Keratinocyte (primary cell): ENCODE data around the gene PPP5C. TPM values are rescaled to one million over a fixed set of nuclear protein-coding genes. Genes with fewer than 3 reads are reported as not detected.
A peak's percentile ranks its signal among the peaks of the same experiment; 100 is the strongest.

Source experiments
- DNase-seq: peaks from one replicate; pipeline ENCODE4 v3.0.0-alpha.2; 2011; ENCODE audit warnings: low read depth, missing footprints, low spot score
- FAIRE-seq: peaks from 2 replicates; lab custom pipeline; 2011; peaks lifted over from hg19 to GRCh38; lab: Jason Lieb, UNC
- H2AFZ ChIP-seq: 2 replicates; pipeline ENCODE4 v1.6.0; 2012; ENCODE audit warnings: low read length, control low read depth, inconsistent platforms; ENCODE audit not compliant: control insufficient read depth
- H3K27ac ChIP-seq: 2 replicates; pipeline ENCODE4 v1.5.1; 2011; ENCODE audit warnings: low read length; ENCODE audit not compliant: control insufficient read depth, insufficient read depth
- H3K27me3 ChIP-seq: 3 replicates; pipeline ENCODE4 v1.6.0; 2011; ENCODE audit warnings: low read length; ENCODE audit not compliant: control insufficient read depth, insufficient read depth; ENCODE audit errors: extremely low read depth
- H3K36me3 ChIP-seq, 2 experiments: 2 replicates in 1 of 2; 3 replicates in 1 of 2; pipeline ENCODE4 v1.5.1; 2011; ENCODE audit warnings: low read length in 2 of 2, mild to moderate bottlenecking in 1 of 2; ENCODE audit not compliant: control insufficient read depth in 2 of 2, insufficient read depth in 2 of 2; ENCODE audit errors: extremely low read depth in 1 of 2
- H3K4me1 ChIP-seq: 3 replicates; pipeline ENCODE4 v1.5.1; 2011; ENCODE audit warnings: low read length; ENCODE audit not compliant: control insufficient read depth, insufficient read depth; ENCODE audit errors: extremely low read depth
- H3K4me2 ChIP-seq: 3 replicates; pipeline ENCODE4 v1.6.0; 2011; ENCODE audit warnings: low read depth, low read length; ENCODE audit not compliant: control insufficient read depth, insufficient read depth; ENCODE audit errors: extremely low read depth
- H3K4me3 ChIP-seq, 3 experiments: fragments of 200-600 bp in 1 of 3; sonication (generic) in 1 of 3; 2 replicates in 2 of 3; 3 replicates in 1 of 3; pipeline ENCODE4 v1.5.1; 2011 to 2016; ENCODE audit warnings: low read length in 3 of 3, mild to moderate bottlenecking in 3 of 3, control low read depth in 2 of 3, inconsistent platforms in 1 of 3, low read depth in 1 of 3, mixed read lengths in 1 of 3, mixed run types in 1 of 3, moderate library complexity in 1 of 3; ENCODE audit not compliant: control insufficient read depth in 2 of 3, insufficient read depth in 2 of 3; ENCODE audit errors: extremely low read depth in 1 of 3
- H3K79me2 ChIP-seq: 2 replicates; pipeline ENCODE4 v1.6.0; 2012; ENCODE audit warnings: low read length; ENCODE audit not compliant: control insufficient read depth, insufficient read depth
- H3K9ac ChIP-seq: 3 replicates; pipeline ENCODE4 v1.6.0; 2011; ENCODE audit warnings: low read length; ENCODE audit not compliant: control insufficient read depth, insufficient read depth; ENCODE audit errors: extremely low read depth
- H3K9me1 ChIP-seq: 3 replicates; pipeline ENCODE4 v1.6.0; 2011; ENCODE audit warnings: low read length; ENCODE audit not compliant: control insufficient read depth, insufficient read depth; ENCODE audit errors: extremely low read depth
- H3K9me3 ChIP-seq: 2 replicates; pipeline ENCODE4 v1.5.1; 2012; ENCODE audit warnings: low read depth, low read length; ENCODE audit not compliant: control insufficient read depth
- H4K20me1 ChIP-seq: 3 replicates; pipeline ENCODE4 v1.6.0; 2011; ENCODE audit warnings: low read length; ENCODE audit not compliant: control insufficient read depth, insufficient read depth; ENCODE audit errors: extremely low read depth
- CTCF ChIP-seq, 3 experiments: IDR thresholded peaks in 1 of 3; conservative IDR thresholded peaks in 1 of 3; optimal IDR thresholded peaks in 1 of 3; 2 replicates in 2 of 3; 3 replicates in 1 of 3; pipeline versions ENCODE3 to v1.5.1; 2011; ENCODE audit warnings: low read length in 3 of 3, mild to moderate bottlenecking in 3 of 3, moderate library complexity in 2 of 3, control low read depth in 1 of 3, inconsistent platforms in 1 of 3; ENCODE audit not compliant: insufficient read depth in 2 of 3; ENCODE audit errors: extremely low read depth in 1 of 3
- EZH2 ChIP-seq: IDR thresholded peaks from one replicate; pipeline ENCODE4 v1.6.1; 2012; ENCODE audit warnings: inconsistent platforms, mild to moderate bottlenecking, low read length, moderate library complexity
- dilution Hi-C: fragments of 300-500 bp; cut with MboI; formaldehyde crosslinking; loops from one replicate; pipeline ENCODE4 v1.7.0; 2020; ENCODE audit warnings: low sequenced_read_pairs; ENCODE audit not compliant: extremely low pct_ligation_motif_present
- polyA plus RNA-seq, 5 experiments: library from polyadenylated mRNA; depleted of rRNA in 3 of 5; stranded (reverse) in 3 of 5; stranded (forward) in 1 of 5; unstranded in 1 of 5; fragments of >200 nt; gene quantifications; 1 replicate in 1 of 5; 2 replicates in 3 of 5; 3 replicates in 1 of 5; pipeline versions ENCODE4 v1.2.1 to v1.2.3, GENCODE V29; 2011 to 2012; ENCODE audit warnings: missing spikeins in 2 of 5, low read depth in 1 of 5, low replicate concordance in 1 of 5

The PPP5C gene
- polyA plus RNA-seq, 1 donor (not counting 4 experiments of a cell fraction or from before 2014, with no cell fraction given), result 97.5 TPM

- Histone ChIP-seq H3K36me3 (no peaks in the 10 kb centered on the region), H3K4me2 (peak overlapping the region; percentile 48), H2AFZ (peak overlapping the region; percentile 83), H3K9me3 (no peaks in the 10 kb centered on the region), H3K27ac (no peak overlapping the region), H3K9me1 (no peaks in the 10 kb centered on the region), H3K27me3 (no peaks in the 10 kb centered on the region), H3K9ac (peak overlapping the region; percentile 28), H3K4me3 (no peak overlapping the region), H3K4me1 (peaks cover 13% of the 10 kb centered on the region), H4K20me1 (no peaks in the 10 kb centered on the region), H3K79me2 (no peaks in the 10 kb centered on the region)
- no peak for TF ChIP-seq CTCF (optimal IDR thresholded peaks at IDR 0.05 in 1 of 3, IDR thresholded peaks at IDR 0.05 in 1 of 3, conservative IDR thresholded peaks at IDR 0.05 in 1 of 3; ENCODE audit: extremely low read depth in 1 of 3, insufficient read depth in 2 of 3, low read length in 3 of 3)
- TF ChIP-seq EZH2, result no peak
- no peak for DNase-seq
- FAIRE-seq, result no peak
- dilution Hi-C loops, result no loop called here
Observed at GRCh38 chr19:46404753-46405468, 58.0 kb downstream of the PPP5C start.

GRCh38 chr19:46406976-46407375, 60.1 kb downstream of the PPP5C start:
- Histone ChIP-seq H3K9me1 (no peaks in the 10 kb centered on the region), H3K9ac (no peak overlapping the region), H3K4me2 (no peak overlapping the region), H3K79me2 (peaks cover 4% of the 10 kb centered on the region), H3K9me3 (no peaks in the 10 kb centered on the region), H2AFZ (no peak overlapping the region), H3K4me3 (no peak overlapping the region), H3K27ac (no peak overlapping the region), H4K20me1 (no peaks in the 10 kb centered on the region), H3K4me1 (peaks cover 13% of the 10 kb centered on the region), H3K36me3 (no peaks in the 10 kb centered on the region), H3K27me3 (peaks cover 3% of the 10 kb centered on the region)
- dilution Hi-C loops, result no loop called here
- no peak for FAIRE-seq
- no peak for TF ChIP-seq CTCF (optimal IDR thresholded peaks at IDR 0.05 in 1 of 3, IDR thresholded peaks at IDR 0.05 in 1 of 3, conservative IDR thresholded peaks at IDR 0.05 in 1 of 3; ENCODE audit: extremely low read depth in 1 of 3, insufficient read depth in 2 of 3, low read length in 3 of 3)
- no peak for DNase-seq
